GM19351 (cell line): ENCODE data around the gene CD300LD.

Experiments
- ATAC-seq: cut with Tn5 transposase; IDR thresholded peaks from one replicate; pipeline ENCODE4 v1.9.1; 2021; ENCODE audit warnings: mild to moderate bottlenecking, moderate library complexity; ENCODE audit not compliant: unreplicated experiment

The CD300LD gene

DNA sequence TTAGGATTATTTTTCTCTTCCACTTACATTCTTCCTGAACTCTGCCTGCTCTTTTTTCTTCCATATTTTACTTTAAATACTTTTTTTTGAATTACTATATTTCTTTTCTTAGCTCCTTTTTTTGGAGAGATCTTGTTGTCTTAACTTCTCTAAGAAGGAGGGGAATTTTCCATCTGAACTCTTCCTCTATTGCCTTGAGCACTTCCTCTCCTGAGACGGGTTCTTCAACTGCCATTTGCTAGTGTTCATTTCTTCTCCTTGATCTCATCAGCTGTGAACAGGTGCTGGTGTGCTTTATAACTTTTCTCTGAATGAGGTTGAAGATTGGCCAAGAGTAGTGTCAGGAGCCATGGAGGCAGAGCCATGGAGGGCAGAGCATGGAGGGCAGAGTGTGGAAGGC lies 15.1 kb upstream of the CD300LD start:
- no peak for ATAC-seq

DNA sequence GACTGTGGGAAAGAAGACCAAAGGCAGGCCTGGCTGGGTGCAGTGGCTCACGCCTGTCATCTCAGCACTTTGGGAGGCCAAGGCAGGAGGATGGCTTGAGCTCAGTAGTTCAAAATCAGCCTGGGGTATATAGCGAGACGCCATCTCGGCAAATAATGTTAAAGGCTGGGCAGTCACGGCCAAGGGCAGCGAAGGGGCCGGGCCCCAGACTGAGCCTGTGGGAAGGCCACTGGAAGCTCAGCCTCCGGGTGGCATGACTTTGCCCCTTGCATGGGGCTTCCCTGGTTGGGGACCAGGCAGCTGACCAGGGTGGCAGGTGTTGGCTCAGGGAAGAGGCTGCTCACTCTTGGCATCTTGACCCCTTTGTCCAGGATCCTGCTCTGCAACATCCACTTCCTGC lies 14.0 kb upstream of the CD300LD start:
- ATAC-seq = no peak

DNA sequence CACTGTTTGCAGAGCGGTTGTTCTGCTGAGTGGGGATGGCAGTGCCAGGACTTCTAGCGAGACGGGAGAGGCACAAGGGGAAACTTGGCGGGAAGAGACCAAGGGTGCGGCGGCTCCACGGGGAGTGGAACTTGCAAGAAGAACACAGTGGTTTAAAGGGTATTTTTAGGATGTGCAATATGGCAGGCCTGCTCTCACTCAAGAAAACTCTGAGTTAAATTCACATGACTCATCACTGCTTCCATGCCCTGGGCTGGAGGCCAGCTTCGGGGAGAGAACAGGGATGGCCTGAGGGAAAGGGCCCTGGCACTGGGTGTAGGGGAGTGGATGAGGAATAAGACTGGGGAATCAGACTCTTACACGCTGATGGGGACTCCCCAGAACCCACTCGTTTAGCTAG lies 13.3 kb upstream of the CD300LD start:
- no peak for ATAC-seq

DNA sequence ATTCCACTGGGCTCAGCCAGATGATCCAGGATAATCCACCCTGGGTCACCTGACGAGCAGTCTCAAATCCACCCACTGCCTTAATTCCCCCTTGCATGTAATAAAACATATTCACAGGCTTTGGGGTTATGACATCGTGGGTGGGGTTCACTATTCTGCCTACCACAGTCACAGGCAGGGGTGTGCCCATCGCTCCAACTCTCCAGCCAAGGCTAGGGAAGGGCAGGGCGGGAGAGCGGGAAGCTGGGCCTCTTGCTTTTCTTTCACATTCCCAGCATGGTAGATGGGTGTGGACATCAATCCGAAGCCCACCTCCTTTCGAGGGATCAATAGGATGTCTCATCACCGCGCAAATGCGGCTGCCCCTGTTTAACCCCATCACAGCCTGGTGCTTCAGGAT lies 12.7 kb upstream of the CD300LD start:
- no peak for ATAC-seq

DNA sequence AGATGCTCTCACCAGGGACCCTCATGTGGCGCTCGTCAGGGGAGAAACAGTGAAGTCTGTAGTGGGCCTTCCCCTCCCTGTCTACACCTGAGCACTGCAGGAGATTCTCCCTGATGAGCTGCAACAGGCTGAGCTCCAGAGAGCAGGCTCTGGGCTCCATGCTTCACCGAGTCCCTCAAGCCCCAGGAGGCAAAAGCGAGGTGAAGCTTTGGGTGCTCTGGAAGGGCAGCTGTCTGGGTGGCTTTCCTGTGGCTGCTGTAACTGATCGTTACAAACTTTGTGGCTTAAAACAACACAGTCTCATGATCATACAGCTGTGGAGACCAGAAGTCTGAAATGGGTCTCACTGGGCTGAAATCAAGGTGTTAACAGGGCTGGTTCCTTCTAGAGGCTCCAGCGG lies 12.1 kb upstream of the CD300LD start:
- ATAC-seq = no peak

DNA sequence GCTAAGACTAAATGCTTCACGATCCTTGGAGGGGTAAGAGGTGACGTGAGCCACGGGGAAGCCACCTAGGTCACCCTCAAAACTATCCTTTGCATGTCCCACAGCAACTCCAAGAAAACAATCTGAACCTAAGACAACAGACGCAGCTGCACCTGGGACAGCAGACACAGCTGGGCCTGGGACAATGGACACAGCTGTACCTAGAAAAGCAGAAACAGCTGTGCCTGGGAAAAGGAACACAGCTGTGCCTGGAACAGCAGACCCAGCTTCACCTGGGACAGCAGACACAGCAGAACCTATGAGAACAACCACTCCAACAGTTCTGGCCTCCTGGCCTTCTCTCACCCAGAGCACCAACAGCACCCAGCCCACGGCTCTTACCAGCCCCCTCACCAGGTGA lies 11.7 kb upstream of the CD300LD start:
- ATAC-seq = no peak

DNA sequence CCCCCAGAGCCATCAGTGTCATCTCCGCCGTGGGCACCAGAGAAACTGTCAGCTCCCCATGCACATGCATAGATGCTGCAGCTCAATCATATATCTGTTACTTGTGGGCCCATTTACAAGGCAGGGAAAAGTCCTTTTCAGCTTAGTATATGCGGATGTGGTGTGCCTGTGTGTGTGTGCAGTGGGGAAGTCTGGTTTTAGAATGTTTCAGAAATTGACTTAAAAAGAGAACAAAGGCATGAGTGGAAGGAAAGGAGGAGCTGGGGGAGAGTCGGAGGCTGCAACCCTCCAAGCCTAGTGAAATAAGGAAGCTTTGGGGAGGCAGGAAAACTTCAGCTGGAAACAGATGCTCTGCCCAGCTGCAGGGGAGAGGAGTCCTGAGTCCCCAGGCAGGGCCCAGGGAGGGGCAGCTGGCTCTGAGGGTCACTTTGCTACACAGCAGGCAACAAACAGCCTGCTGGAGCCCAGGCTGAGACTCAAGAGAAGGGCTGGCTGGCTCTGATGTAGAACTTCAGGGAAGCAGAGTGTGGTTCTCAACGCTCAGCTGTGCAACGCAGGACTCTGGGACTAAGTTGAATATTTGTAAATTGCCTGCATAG lies 11.1 kb upstream of the CD300LD start:
- no peak for ATAC-seq

DNA sequence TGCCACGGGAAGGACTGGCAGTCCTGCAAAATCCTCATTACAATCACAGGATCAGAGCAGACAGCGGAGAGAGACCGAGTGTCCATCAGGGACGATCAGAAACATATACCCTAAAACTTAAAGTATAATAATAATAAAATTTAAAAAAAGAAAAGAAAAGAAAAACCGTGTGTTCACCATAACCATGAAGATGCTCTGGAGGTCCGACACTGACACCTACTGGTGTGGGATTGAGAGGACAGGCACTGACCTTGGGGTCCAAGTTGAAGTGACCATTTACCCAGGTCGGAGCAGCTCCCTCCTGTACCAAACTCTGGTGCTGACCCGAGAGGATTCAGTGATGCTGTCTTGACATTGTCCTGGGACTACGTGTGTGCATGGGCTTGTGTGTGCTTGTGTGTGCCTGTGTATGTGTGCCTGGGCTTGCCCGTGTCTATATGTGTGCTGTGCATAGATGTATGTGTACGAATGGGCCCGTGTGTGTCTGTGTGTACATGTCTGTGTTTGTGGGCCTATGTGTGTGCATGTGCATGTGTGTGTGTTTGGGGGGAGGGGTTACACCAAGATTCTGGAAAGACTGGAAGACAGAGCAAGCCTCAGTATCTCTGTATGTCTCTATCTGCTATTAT lies 10.0 kb upstream of the CD300LD start:
- ATAC-seq = no peak

DNA sequence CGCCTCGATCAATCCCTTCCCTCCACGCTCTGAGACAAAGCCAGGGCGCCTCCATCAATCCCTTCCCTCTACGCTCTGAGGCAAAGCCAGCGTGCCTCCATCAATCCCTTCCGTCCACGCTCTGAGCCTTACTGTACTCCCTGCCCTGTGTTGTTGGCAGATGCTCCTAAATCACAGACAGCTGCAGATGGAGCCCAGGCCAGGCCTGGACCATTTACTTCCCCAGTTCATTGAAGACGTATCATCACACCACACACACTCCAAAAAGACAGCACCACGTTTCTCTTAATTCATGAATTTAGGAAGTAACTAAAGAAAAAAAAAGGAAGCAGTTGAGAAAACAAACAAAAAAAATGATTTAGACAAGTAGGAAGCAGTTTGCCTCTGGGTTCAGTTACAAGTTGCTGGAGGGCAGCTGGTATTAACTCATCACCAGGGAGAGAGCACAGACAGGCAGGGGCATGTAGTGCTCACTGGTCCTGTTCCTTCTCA lies 7.4 kb upstream of the CD300LD start:
- no peak for ATAC-seq

DNA sequence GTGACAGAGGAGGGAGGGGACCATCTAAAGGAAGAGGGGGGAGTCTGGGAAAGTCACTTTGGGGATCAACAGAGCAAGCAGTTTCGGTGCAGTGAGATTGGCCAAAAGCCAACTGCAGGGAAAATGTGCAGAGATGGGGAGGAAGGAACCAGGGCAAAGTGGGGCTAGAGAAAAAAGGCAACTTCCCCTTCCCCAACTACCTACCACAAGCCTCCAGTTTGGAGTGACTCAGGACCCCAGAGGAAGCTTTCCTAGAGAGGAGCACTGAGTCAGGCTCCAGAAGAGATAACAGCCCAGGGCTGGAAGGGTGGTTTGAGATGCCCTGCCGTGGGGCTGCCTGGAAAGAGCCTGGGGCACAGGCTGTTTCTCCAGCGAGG lies 6.9 kb upstream of the CD300LD start:
- no peak for ATAC-seq

DNA sequence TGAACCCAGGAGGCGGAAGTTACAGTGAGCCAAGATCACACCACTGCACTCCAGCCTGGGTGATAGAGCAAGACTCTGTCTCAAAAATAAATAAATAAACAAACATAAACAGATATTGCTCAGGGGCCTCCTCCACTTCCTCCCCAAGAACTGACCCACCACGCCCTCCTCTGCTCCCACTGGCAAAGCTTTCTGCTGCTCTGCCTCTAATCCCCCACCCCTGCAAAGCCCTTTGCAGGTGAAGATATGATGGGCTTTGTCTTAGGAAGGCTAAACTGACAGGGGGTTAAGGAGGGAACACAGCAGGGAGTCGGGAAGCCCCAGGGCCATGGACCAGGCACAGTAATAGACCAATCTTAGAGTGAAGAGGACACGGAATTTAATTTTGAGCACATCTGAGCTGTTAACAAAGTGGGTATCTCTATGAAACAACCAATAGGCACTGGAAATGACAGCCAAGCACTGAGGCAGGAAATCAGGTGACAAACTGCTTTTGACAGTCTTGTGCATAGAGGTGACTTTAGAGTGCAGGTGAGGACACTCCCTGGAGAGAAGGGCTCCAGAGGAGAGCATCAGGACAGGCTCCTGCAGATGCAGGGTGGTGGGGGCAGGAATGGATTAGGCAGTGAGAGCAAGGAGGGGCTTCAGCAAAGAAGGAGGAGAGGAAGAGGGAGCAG lies 6.4 kb upstream of the CD300LD start:
- ATAC-seq = no peak

DNA sequence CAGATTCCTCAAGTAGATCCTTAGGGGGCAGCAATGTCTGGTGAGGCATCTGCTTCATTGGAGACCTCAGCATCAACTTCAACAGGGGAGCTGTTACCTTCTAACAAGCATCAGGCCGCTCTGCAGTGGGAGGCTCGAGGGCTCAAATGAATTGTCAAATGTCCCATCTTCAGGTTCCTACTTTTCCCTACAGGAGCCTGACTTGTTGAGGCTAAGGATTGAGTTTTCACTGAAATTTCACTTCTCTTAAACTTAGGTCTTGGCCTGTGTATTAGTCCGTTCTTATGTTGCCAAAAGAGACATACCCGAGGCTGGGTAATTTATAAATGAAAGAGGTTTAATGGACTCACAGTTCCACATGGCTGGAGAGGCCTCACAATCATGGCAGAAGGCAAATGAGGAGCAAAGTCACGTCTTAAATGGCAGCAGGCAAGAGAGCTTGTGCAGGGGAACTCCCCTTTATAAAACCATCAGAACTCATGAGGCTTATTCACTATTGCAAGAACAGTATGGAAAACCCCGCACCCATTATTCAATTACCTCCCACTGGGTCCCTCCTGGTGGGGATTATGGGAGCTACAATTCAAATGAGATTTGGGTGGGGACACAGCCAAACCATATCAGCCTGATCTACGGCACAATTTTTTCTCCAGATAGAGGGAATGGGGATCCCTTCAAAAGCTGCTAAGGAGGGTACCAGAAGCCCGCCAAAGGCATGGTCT lies 5.1 kb upstream of the CD300LD start:
- no peak for ATAC-seq

DNA sequence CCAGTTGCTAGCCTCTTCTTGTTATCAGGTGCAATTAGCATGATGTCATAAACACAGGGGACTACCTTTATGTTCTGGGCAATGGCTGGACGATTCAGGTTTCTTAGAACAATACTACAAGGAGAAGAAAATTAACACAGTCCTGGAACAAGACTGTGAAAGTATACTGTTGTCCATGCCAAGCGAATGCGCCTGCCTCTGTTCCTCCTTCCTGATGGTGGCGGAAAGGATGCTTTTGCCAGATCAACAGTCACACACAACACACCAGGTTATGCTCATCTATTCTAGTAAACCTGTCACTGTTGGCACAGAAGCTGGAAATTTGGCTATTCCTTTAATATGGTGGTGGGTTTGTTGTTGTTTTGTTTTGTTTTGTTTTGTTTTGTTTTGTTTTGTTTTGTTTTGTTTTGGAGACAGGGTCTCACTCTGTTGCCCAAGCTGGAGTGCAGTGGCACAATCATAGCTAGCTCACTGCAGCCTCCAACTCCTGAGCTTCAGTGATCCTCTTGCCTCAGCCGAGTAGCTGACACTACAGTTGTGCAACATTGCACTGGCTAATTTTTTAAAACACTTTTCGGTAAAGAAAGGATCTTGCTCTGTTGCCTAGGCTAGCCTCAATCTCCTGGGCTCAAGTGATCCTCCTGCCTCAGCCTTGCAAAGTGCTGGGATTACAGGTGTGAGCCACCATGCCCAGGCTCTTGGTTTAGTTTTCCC lies 3.1 kb upstream of the CD300LD start:
- ATAC-seq = no peak

DNA sequence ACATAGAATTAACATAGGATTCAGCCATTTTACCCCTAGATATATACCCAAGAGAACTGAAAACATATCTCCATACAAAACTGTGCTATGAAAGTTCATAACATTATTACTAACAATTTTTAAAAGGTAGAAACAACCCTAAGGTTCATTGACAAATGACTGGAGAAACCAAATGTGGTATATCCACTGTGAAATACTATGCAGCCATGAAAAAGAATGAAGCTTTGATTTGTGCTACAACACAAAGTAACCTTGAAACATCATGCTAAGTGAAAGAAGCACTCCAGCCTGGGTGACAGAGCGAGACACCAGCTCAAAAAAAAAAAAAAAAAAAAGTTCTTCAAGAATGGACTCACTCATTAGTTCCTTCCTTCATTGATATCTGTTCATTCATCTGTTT lies 580 bp downstream of the CD300LD start:
- ATAC-seq = no peak

DNA sequence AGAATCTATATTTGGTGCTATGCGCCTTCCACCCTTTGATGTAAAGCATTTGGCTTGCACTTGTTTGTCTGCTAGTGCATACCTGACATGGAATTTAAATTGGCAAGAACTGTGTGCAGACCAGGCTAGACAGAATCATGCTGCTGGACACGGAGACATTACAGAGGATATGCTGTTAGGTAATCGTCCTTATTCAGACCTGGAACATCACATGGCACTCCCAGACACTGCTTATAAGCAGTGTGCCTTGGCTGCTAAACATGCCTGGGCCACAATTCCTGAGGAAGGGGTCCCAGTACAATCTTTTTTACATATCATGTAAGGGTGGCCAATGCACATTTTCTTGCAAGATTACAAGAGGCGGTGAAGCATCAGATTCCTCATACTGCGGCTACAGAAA lies 6.4 kb downstream of the CD300LD start:
- no peak for ATAC-seq

DNA sequence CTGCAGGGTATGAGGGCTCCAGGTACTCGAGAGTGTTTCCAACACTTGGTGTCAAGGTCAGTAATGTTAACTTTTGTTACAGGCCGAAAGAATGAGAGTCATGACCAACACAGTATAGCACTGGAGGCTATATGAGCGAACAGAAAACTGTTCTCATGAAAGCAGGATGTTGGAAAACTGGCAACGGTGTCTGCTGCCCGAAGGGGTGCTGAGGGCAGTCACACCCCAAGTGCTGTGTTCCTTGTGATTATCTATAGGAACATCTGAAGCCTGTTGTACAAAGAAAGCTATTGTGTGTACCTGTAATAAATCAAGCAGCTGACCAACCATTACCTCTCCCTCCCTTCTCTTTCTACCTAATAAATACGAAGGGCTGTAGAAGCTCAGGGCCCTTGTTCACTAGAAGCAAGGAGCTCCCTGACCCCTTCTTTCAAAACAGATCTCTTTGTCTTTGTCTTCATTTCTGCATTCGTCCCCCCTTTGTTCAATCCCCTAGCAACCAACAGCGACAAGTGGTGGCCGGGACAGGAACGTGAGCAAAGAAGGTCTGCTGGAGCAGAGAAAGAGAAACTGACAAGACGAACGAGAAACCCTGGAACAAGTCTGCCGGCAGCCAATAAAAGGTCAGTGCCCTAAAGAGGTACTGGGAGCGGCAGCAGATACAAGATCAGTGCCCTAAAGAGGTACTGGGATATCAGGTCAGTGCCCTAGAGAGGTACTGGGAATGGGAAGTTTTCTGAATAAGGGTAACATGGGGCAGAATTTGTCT lies 7.6 kb downstream of the CD300LD start:
- no peak for ATAC-seq

DNA sequence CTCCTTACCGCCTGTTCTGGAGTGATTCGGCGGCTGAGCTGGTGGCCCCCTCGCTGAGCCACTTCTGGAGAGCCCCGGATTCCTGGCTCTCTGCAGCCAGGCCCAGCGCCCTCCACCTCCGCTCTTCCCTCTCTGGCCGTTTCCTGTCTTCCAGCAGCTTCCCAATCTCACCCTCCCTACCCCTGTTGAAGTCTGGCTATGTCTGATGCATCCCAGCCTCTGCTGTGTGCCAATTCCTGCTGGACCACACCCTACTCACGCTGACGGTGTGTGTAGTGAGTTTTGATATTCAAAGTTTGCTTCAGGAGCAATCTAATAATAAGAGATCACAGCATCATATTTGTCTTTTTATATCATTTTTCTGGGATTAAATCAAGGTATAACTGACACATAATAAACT lies 9.4 kb downstream of the CD300LD start:
- no peak for ATAC-seq

DNA sequence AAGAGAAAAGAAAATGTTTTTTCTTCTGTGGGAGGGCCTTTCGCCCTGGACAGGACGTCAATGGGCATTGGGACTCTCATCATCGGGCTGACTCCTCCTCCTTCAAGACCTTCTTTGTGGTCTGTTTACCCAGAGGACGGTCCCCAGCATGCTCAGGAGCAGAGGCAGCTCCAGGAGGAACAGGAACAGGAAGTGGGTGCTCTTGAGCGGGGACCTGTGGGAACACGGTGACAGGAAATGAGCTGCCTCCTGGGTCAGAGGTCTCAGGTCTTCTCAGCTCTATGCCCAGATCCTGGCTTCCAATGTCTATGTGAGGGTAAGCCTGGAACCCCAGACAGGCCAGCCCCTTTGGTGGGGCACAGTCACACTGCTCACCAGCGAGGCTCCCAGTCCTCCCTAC lies 12.2 kb downstream of the CD300LD start:
- no peak for ATAC-seq

DNA sequence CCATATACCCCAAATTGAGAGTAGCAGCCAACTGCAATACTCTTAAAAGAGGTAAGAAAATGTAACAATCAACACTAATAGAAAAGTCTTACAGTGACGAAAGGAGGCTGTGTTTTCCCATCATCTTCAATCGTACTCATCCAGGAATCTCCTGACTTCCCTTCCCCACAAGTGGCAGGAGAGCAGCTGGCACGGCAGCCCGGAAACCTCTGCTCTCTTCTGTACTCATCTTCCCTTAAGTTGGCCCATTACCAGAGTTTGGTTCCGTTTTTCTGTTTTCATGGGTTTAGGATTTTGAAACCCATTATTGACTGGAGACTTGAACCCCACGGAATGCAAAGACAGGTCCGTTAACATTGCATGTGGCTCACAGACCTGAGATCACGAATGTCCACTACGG lies 13.1 kb downstream of the CD300LD start:
- no peak for ATAC-seq

DNA sequence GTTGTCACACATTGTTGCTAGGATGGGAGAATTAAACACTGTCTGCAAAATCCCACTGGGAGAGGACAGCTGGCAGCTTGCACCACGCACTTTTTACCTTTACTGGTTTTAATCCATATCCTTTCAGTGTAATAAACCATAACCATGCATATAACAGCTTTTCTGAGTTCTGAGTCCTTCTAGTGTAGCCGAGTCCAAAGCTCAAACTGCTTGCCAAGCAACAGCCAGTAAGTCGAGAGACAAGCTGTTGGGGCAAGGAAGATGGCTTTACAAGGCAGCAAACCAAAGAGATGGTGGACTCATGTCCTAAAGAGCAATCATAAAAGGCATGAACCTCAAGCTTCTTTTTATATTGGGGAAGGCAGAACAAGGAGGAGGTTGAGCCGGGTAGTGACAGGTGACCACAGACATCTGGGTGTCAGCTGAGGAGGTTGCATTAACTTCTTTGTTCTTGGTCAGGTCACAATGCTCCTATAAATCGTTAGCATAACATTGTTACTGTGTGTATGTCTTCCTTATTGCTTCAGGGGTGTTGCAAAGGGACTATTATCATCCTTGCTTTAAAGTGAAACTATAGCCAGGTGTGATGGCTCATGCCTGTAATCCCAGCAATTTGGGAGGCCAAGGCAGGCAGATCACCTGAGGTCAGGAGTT lies 17.5 kb downstream of the CD300LD start:
- ATAC-seq = no peak
